Effector memory CD4-positive, alpha-beta T cell (primary cell): ENCODE measurements around the gene ENO2.
A peak's percentile ranks its signal among the peaks of the same experiment; 100 is the strongest.

Experiments used
- DNase-seq, 3 donors: peaks; one replicate each; pipeline ENCODE4 v3.0.0-alpha.2; 2020
- H3K27ac ChIP-seq: 2 replicates; pipeline ENCODE4 v1.7.0; 2013; ENCODE audit warnings: mild to moderate bottlenecking, low read length, moderate library complexity; ENCODE audit not compliant: insufficient read depth, poor library complexity, severe bottlenecking
- H3K27me3 ChIP-seq: replicated peaks from 2 replicates; pipeline ENCODE4 v1.7.0; 2013; ENCODE audit warnings: mild to moderate bottlenecking, low read length; ENCODE audit not compliant: insufficient read depth, control insufficient read depth, poor library complexity, severe bottlenecking
- H3K36me3 ChIP-seq: 2 replicates; pipeline ENCODE4 v1.7.0; 2013; ENCODE audit warnings: mild to moderate bottlenecking, low read length, moderate library complexity; ENCODE audit not compliant: control insufficient read depth, insufficient read depth
- H3K4me1 ChIP-seq: 2 replicates; pipeline ENCODE4 v1.7.0; 2013; ENCODE audit warnings: low read length, mild to moderate bottlenecking; ENCODE audit not compliant: control insufficient read depth, insufficient read depth, poor library complexity, severe bottlenecking
- H3K4me3 ChIP-seq: 2 replicates; pipeline ENCODE4 v1.7.0; 2013; ENCODE audit warnings: low read length, low read depth, mild to moderate bottlenecking; ENCODE audit not compliant: insufficient read depth, poor library complexity, severe bottlenecking
- H3K9me3 ChIP-seq: 2 replicates; pipeline ENCODE4 v1.7.0; 2013; ENCODE audit warnings: mild to moderate bottlenecking, low read length, moderate library complexity; ENCODE audit not compliant: control insufficient read depth

The ENO2 gene

DNA sequence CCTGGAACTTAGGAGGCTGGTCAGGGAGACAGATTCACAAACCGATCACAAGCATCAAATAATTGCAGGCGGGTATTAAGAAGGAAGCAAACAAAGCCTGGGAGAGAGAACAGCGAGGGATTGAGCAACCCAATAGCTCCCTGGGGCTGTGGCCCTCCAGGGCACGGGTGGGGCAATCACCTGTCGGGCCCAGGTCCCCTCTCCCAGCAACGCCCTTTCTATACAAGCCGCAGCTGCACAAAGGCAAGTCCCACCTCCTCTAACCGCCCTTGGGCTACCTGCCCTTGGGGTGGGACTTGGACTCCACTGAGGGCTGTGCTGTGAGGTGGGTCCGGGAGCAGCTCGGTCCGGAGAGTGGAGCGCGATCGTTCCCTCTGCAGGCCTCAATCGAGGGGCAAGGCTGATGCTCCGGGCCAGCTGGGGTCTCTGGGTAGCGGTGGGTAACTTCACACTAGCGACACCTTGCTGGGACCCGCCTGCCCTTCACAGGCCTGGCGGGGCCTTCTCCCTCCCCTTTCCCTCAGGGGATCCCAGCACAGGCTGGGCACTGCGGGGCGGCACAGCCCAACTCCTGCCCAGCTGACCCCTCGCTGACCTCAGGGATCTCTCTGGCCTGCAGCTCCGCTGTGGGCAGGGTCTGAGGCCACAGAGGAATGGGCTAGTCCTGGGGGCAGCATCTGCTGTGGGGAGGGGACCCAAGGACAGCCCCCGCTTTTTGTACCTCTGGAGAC lies 48.1 kb downstream of the ENO2 start:
- Histone ChIP-seq H3K4me3 (no peak overlapping the region), H3K4me1 (peaks cover 65% of the 10 kb centered on the region), H3K27me3 (no peaks in the 10 kb centered on the region), H3K9me3 (no peaks in the 10 kb centered on the region), H3K36me3 (peaks cover 40% of the 10 kb centered on the region), H3K27ac (peak overlapping the region; percentile 96)
- no peak for DNase-seq

DNA sequence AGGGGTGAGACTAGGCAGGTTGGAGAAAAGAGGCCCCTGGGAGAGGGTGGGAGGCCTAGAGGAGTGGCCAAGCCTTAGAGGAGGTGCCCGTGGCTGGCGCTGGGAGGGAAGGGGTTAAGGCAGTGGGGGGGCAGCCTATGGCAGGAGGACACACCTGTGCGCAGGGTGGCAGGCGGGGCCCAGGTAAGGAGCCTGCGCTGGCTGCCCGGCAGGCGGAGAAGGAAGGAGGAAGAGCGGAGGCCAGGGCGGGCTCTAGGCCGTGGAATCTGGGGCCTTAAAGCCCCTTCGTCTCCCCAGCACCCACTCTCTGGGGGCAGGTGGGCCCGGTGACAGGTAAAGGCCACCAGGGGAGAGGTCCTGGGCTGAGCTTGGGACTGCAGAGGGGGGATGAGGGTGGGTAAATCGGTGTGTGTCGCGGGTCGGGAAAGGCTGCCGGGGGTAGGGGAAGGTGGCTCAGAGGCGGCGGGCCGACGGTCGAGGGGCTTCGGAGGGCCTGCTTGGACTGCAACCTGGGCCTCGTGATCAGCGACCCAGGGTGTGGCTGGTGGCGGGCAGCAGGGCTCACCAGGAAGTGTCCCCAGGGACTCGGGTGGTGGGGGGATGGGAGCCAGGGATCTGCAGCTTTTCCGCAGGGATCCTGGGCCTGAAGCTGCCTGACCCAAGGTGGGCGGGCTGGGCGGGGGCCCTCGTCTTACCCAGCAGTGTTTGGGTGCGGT lies 48.8 kb downstream of the ENO2 start:
- no peak for DNase-seq
- Histone ChIP-seq H3K27ac (peak overlapping the region; percentile 96), H3K27me3 (no peaks in the 10 kb centered on the region), H3K36me3 (peaks cover 41% of the 10 kb centered on the region), H3K9me3 (no peaks in the 10 kb centered on the region), H3K4me3 (no peak overlapping the region), H3K4me1 (peaks cover 57% of the 10 kb centered on the region)

DNA sequence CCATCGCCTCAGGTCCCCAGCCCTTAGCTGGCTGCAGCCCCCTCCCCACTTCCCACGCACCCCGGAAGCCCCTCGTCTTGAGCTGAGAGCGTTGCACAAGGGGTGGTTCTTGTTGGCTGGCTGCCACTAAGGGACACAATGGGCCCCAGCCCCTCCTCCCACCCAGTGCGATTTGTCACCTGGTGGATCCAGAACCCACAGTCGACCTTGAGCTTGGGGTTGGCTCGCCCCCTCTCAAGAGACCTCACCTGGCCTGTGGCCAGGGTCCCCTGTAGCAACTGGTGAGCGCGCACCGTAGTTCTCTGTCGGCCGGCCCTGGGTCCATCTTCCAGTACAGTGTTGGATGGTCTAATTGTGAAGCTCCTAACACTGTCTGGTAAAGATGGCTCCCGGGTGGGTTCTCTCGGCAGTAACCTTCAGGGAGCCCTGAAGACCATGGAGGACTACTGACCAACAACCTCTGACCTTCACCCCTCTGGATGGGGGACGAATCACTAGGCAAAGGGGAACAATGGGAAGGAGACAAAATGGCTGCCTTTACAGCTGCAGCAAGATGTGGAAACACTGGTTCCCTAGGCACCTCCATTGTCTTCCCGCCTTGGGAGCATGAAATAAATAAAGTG lies 49.5 kb downstream of the ENO2 start:
- no peak overlapping the region for H3K4me3 ChIP-seq
- H3K36me3 ChIP-seq = peaks cover 45% of the 10 kb centered on the region
- peak overlapping the region; percentile 30 for H3K27ac ChIP-seq
- DNase-seq = no peak
- no peaks in the 10 kb centered on the region for H3K9me3 ChIP-seq
- H3K27me3 ChIP-seq = no peaks in the 10 kb centered on the region
- H3K4me1 ChIP-seq = peaks cover 50% of the 10 kb centered on the region

- Histone ChIP-seq H3K4me1 (peaks cover 44% of the 10 kb centered on the region), H3K27ac (peak overlapping the region; percentile 68), H3K9me3 (no peaks in the 10 kb centered on the region), H3K36me3 (peaks cover 46% of the 10 kb centered on the region), H3K4me3 (no peak overlapping the region), H3K27me3 (no peaks in the 10 kb centered on the region)
- DNase-seq = no peak
Measured at GRCh38 chr12:6964605-6965025, 50.2 kb downstream of the ENO2 start.

DNA sequence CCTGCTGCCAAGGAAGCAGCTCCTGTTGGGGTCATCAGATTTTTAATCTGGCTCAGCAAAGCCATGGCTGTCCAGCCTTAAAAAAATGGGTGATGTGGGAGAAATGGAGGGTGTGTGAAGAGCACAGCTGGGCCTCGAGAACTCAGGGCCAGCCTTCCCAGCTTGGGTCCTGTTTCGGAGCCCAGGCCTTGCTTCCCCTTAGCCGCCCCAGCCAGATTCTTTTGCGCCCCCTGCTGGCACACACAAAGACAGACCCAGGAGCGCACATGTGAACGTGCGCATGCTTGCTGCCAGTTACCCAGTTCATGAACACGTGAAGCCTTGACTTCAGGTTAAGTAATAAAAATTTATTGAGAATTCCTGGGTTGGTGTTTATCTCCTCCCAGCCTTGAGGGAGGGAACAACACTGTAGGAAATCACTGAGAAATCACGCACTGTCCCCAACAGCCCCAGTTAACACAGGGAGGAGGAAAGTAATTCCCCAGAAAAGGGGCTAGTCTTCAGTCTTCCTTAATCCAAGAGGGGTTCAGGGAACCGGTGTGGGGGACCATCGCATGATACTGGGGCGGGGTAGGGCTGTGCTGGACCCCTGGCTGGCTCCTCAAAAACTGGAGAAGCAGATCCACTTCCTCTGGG lies 50.8 kb downstream of the ENO2 start:
- H3K27ac ChIP-seq = peak overlapping the region; percentile 68
- H3K36me3 ChIP-seq = peaks cover 43% of the 10 kb centered on the region
- peaks cover 43% of the 10 kb centered on the region for H3K4me1 ChIP-seq
- no peaks in the 10 kb centered on the region for H3K27me3 ChIP-seq
- DNase-seq = peak; percentile 68 to 80 (median 78)
- H3K4me3 ChIP-seq = no peak overlapping the region
- H3K9me3 ChIP-seq = no peaks in the 10 kb centered on the region

DNA sequence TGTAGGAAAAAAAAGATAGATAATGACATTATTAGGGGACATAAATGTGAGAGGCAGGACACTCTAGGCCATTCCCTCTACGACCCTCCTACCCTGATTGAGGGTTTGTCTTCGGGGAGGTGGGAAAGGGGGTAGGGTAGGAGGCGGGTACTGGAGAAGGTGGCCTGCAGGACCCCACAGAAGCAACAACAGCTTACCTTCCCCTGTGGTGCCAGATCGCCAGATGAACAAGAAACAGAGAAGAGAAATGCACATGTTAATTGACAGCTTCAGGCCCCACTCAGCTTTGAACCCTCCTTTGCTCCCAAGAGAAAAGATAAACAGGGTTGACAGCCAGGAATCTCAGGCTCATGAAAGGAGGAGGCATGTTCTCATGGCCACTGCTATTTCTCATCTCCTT lies 51.3 kb downstream of the ENO2 start:
- DNase-seq = no peak
- H3K4me1 ChIP-seq = peaks cover 38% of the 10 kb centered on the region
- no peak overlapping the region for H3K4me3 ChIP-seq
- no peaks in the 10 kb centered on the region for H3K27me3 ChIP-seq
- H3K9me3 ChIP-seq = no peaks in the 10 kb centered on the region
- H3K27ac ChIP-seq = peak overlapping the region; percentile 68
- peaks cover 39% of the 10 kb centered on the region for H3K36me3 ChIP-seq

DNA sequence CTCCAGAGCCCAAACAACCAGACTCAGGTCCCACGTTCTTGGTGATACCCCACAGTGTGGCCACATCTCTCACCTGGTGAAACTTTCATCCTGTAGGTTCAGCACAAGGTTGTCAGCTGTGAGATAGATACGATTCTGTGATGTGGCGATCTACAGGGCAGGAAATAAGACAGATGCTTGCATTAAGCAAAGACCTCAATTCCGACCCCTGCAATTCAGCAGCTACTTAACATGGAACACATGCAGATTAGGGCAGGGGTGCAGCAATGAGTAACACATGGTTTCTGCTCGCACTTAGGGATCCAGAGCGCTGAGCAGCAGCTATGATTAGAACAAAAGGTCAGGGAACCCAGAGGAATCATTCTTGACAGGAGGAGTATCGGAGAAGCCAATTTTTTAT lies 52.0 kb downstream of the ENO2 start:
- DNase-seq = no peak
- H3K9me3 ChIP-seq = no peaks in the 10 kb centered on the region
- H3K4me3 ChIP-seq = no peak overlapping the region
- H3K27ac ChIP-seq = no peak overlapping the region
- H3K4me1 ChIP-seq = peaks cover 34% of the 10 kb centered on the region
- no peaks in the 10 kb centered on the region for H3K27me3 ChIP-seq
- H3K36me3 ChIP-seq = peaks cover 39% of the 10 kb centered on the region

- Histone ChIP-seq H3K27me3 (no peaks in the 10 kb centered on the region), H3K4me3 (no peak overlapping the region), H3K36me3 (peaks cover 39% of the 10 kb centered on the region), H3K4me1 (peaks cover 29% of the 10 kb centered on the region), H3K27ac (no peak overlapping the region), H3K9me3 (no peaks in the 10 kb centered on the region)
- no peak for DNase-seq
Measured at GRCh38 chr12:6967651-6968100, 53.3 kb downstream of the ENO2 start.

- H3K27ac ChIP-seq = no peak overlapping the region
- H3K4me1 ChIP-seq = peaks cover 29% of the 10 kb centered on the region
- no peak overlapping the region for H3K4me3 ChIP-seq
- no peaks in the 10 kb centered on the region for H3K9me3 ChIP-seq
- peaks cover 39% of the 10 kb centered on the region for H3K36me3 ChIP-seq
- no peaks in the 10 kb centered on the region for H3K27me3 ChIP-seq
- DNase-seq = no peak
Measured at GRCh38 chr12:6968426-6968825, 54.0 kb downstream of the ENO2 start.
